ENCODE results near the gene INPP4B.

INPP4B gene

GRCh38 chr4:142846108-142846728, at the start of gene INPP4B:
TSS of gene INPP4B (minus strand) at chr4:142846301.
- DNase-seq, result peak; percentile 64

DNA sequence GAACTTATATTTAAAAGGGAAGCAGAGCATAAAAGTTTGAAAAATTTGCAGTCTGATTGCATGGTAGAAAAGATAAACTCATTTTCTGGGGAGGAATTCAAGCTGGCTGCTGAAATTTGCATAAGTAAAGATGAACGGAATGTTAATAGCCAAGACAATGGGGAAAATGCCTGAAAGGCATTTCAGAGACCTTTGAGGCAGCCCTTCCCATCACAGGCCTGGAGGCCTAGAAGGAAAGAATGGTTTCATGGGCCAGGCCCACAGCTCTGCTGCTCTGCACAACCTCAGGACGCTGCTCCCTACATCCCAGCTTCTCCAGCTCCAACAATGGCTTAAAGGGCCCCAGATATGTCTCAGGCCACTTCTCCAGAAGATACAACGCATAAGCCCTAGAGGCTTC, 46.9 kb upstream of the INPP4B start:
- no peak for DNase-seq

- no peak for DNase-seq
These were observed 40.5 kb upstream of the INPP4B start for GRCh38 chr4:142886566-142886965.

- no peak for DNase-seq
These were observed 37.1 kb upstream of the INPP4B start for GRCh38 chr4:142883040-142883832.

- no peak for DNase-seq
These were observed 36.1 kb upstream of the INPP4B start for GRCh38 chr4:142882159-142882558.

GRCh38 chr4:142881331-142881730, 35.2 kb upstream of the INPP4B start:
- no peak for DNase-seq

GRCh38 chr4:142875117-142875516, 29.0 kb upstream of the INPP4B start:
- DNase-seq, result no peak

DNA sequence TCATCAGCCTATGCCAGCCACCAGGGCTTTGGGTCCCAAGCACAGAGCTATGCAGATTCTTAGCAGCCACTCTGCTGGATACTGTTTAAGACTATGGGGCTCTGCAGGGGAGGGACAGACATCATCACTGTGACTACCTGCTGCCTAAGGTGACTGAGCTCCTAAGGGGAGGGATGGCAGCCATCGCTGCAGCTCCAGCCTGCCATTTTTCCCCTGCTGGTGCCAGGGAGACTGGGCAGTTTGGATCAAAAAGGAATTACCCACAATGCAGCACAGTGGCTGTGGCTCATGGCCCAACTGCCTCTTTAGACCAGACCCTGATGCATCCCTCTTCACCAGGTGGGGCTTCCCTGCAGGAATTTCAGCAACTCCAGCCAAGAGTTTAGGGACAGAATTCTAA, 28.6 kb upstream of the INPP4B start:
- no peak for DNase-seq

GRCh38 chr4:142866685-142867084, 20.6 kb upstream of the INPP4B start:
- no peak for DNase-seq

DNA sequence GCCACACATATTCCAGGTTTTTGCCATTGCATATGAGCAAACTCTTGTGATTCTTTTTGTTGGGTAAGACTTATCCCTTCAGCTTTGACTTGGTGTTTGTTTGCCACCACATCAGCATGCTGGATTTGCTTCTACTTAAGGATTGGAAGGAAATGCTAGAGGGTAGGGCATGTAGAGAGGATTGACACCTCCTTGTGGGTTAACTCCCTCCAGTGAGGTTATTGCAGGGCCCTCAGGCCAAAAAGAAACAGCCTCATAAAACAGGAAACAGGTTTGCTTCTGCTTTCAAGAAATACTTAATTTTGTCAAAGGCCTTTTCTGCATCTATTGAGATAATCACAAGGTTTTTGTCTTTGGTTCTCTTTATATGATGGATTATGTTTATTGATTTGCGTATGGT, 15.2 kb upstream of the INPP4B start:
- DNase-seq, result no peak

DNA sequence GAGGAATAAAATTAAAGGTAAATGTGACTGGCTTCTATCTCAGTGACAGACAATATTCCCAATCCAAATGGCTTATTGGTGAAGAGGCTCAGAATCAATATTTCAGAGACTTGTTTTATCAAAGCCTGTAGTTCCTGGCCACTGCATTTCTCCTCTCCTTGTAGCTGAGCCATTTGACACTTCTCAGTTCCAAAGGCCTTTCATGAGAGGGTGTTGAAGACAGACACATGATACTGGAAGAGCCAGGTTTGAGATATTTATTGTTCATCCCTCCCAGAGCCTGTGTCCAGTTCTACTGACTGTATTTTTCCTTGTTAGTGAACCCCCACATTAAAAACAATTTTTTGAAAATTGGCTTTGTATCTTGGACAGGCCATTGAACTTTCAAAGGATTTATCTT, 12.9 kb upstream of the INPP4B start:
- no peak for DNase-seq

DNA sequence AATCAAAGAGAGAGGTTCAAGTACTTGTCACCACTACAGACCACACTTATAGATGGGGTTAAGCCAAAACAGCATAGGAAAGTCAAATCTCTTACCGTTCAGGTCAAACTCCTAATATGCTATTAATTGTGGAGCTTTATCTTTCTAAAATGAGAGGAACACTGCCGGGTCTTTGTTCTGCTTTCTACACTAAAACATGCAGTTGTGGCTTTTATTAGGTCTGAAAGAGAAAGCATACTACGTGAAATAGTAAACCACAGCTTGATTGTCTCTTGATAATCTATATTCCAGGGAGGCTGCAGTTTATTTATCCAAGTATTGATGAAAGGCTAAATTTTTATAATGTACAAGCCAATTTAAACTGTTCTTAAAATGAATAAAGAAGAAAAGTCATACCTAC, 12.3 kb upstream of the INPP4B start:
- DNase-seq, result no peak

GRCh38 chr4:142856576-142856975, 10.5 kb upstream of the INPP4B start:
- DNase-seq, result no peak

DNA sequence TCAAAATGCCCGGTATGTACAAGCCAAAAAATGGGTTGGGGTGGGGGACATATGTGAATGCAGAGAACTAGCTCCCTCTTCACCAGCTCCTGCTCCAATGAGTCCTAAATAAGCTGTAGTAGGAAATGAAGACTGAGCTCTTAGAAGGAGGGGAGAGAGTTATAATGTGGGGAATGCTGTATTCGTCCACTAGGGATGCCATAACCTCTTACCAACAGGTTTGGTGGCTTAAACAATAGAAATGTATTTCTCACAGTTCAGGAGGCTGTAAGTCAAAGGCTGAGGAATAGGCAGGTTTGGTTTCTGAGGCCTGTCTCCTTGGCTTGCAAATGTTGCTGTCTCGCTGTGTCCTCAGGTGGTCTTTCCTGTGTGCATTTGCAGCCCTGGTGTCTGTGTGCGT, 4.4 kb upstream of the INPP4B start:
- DNase-seq, result no peak

DNA sequence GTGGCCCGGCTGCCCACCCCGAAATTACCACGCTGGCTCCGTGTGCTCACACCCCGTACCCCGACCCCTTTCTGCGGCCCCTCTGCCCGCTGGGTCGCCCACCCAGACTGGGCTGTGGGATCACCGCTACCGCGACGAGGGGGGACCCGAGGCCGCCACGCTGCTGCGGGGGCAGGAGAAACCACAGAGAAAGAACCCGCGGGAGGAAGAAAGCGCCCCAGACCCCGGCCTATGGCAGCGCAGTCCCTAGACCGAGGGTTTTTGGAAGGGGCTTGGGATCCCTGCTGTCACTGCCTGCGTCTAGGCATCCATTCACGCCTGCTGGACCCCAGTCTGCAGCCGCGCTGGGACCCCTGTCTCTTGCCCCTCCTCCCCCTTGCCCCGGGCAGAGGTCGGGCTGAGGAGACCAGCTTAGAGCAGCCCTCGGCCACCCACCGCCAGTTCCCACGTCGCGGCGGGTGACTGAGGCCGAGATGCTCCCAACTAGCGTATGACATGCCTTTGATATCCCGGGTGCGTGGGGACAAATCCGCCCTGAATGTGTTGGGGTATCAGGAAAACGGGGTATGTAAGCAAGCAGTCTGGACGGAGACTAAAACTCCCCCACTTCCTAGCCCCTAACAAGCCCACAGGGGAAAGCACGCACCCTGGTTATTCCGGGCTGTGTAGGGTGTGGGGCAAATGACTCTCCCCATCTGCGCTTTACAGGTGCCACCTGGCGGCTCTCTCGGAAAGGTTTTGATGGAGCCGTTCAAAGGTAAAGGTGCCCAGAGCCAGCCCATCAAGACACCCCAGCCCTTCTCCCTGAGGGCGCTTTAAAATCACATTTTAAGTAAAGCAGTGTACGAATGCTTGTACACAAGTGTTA, 862 bp upstream of the INPP4B start:
- peak; percentile 83 for DNase-seq

DNA sequence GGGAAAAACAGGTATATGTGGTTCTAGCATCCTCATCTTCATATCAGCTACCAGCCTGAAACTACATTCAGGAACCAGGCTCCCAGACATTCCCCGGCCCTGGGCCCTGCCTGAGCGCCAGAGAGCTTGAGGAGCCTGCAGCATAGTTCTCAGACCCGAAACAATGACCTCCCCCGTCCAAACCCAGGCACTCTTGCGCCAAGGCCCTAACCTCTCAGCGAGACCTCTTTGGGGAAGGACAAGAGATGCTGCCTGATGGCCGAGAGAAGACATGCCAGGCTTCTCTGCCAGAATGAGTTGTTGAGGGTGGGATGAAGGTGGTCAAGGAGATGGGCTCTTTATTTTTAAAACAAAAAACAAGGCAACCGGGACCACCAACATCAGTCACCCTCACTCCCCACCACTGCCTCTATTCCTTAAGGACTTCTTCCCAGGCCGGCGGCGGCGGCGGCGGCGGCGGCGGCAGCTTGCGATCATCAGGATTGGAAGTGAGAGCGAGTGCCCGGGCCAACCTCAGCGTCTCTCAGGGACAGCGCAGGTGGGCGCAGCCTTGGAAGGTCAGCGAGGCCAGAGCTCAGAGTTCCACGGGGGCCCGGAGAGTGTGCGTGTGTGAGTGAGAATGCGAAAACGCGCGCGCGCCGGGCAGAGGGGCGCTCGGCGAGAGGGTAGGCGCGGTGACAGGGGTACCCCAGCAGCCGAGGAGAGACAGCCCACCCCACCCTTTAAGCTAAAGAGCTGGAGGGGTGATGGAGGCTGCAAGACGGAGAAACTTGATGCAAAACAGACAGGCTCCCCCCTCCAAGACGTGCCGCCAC, 601 bp downstream of the INPP4B start:
- peak; percentile 27 for DNase-seq

GRCh38 chr4:142844782-142845181, 1.3 kb downstream of the INPP4B start:
- DNase-seq, result no peak

GRCh38 chr4:142840516-142841123, 5.5 kb downstream of the INPP4B start:
- DNase-seq, result no peak

DNA sequence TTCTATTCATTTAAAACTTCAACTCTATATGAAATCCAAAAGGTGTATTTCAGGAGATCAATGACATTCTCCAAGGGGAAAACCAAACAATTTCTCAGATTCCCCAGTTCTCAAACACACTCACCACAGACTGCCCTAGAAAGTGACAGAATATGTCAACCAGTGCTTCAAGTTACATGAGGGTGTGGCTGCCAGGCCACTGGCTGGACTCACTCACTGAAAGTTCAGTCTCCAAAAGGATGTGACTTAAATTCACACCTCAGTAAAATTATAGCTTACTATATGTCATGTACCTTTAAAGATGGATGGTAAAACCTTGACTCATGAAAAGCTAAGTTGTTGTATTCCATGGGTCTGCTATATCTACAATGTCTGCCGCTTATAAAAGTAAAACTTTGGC, 7.3 kb downstream of the INPP4B start:
- DNase-seq, result no peak

DNA sequence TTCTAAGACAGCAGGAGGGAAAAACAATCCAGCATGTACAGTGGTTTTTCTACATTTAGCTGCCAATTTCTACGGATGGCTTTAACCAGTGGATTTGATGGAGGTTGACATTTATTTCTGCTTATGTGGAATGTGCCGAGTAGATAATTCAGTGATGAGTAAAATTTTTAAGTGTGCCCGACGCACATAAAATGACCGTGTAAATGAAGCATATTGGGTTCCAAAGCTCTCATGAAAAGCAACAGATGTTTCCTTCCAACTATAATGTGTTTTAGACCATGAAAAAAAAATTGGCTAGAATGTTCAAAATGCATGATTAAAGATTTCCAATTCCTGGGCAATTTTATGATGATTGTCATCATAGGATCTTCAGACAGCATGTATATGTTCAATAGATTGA, 14.1 kb downstream of the INPP4B start:
- DNase-seq, result no peak

- no peak for DNase-seq
These were observed 19.4 kb downstream of the INPP4B start for GRCh38 chr4:142826503-142827241.

DNA sequence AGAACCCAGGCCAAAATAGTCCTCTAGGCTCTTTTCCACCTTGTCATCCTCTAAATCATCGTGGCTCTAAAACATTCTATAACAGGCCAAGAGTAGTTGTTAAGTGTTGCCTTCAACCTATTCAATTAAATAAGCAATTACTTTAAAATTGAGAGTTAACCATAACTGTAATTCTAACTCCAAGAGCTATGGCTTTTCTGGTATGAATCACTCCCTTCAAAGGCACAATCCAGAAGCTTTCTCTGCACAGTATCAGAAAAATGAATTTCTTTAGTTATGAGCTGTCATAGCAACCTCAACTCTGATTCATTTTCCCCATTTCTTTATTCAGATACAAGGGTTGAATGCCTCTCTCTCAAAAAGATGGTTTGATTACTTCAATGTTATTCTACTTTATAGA, 21.7 kb downstream of the INPP4B start:
- no peak for DNase-seq
